ENCODE results near the gene TOMM5.

Gene TOMM5

DNA sequence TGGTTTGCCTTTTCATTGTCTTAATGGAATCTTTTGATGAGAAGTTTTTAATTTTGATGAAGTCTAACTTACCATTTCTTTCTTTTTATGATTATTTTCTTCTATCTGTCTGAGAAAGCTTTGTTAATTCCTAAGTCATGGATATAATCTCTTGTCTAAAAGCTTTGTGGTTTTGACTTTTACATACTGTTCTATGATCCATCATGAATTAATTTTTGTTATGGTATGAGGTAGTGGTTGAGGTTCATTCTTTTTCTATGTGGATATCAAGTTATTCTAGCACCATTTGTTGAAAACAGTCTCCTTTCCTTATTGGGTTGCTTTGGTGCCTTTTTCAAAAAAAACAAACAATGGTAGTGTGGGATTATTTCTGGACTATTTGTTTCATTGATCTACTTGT is 36.6 kb downstream of the TOMM5 start:
- TF ChIP-seq, protein P1, sequence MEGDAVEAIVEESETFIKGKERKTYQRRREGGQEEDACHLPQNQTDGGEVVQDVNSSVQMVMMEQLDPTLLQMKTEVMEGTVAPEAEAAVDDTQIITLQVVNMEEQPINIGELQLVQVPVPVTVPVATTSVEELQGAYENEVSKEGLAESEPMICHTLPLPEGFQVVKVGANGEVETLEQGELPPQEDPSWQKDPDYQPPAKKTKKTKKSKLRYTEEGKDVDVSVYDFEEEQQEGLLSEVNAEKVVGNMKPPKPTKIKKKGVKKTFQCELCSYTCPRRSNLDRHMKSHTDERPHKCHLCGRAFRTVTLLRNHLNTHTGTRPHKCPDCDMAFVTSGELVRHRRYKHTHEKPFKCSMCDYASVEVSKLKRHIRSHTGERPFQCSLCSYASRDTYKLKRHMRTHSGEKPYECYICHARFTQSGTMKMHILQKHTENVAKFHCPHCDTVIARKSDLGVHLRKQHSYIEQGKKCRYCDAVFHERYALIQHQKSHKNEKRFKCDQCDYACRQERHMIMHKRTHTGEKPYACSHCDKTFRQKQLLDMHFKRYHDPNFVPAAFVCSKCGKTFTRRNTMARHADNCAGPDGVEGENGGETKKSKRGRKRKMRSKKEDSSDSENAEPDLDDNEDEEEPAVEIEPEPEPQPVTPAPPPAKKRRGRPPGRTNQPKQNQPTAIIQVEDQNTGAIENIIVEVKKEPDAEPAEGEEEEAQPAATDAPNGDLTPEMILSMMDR (conservative IDR thresholded peaks at IDR 0.05; ENCODE audit: low read depth, low read length), result no peak
- DNase-seq (ENCODE audit: low read depth), result peak; percentile 53
- no peak overlapping the region for H3K4me3 ChIP-seq (ENCODE audit: low read depth, low read length)

DNA sequence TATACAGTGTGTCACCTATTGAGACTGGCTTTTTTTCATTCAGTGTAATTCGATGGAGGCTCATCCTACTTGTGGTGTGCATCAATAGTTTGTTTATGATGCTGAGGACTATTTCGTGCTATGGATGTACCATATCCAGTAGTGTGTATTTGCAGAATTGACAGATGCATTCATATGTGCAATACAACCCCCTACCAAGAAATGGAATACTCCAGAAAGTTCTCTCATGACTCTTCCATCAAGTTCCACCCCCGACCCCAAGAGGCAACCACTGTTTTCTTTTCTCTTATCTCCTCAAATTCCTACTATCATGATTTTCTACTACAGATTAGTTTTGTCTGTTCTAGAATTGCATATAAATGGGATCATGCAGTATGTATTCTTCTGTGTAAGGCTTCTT is 38.1 kb downstream of the TOMM5 start:
- no peak overlapping the region for H3K4me3 ChIP-seq (ENCODE audit: low read depth, low read length)
- TF ChIP-seq, protein P1 (conservative IDR thresholded peaks at IDR 0.05; ENCODE audit: low read depth, low read length), result no peak
- no peak for DNase-seq (ENCODE audit: low read depth)

DNA sequence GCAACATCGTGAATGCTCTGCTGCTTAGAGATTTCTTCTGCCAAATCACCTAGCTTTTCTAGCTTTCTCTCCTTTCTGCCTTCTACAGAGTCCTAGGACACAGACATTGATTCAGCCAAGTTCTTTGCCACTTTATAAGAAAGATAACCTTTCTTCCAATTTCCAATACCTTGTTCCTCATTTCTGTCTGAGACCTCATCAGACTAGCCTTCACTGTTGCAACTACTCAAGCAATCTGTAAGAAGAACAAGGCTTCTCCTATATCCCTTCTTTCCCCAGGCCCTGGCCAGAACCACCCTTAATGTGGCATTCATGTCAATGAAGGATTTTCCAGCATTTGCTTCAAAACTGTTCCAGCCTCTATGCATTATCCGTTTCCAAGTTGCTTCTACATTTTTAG is 40.5 kb downstream of the TOMM5 start:
- TF ChIP-seq, protein P1 (conservative IDR thresholded peaks at IDR 0.05; ENCODE audit: low read depth, low read length), result no peak
- H3K4me3 ChIP-seq (ENCODE audit: low read depth, low read length), result no peak overlapping the region
- DNase-seq (ENCODE audit: low read depth), result no peak

DNA sequence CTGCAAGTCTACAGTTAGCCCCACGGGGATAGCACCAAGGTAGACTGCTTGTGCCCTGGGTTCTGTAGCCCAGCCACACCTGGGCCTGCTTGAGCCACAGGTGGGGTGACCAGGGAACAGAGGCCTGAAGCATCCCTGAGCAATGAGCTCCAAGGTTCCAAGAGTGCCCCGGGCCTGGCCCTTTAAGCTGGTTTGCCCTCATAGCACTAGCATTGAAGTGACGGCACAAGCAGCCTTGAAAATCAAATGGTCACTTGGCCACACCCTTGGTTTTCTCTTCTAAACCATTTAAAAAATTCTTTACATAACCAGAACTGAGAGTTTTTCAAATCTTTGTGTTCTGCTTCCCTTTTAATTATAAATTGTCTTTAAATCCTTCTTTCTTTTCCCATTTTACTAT is 40.9 kb downstream of the TOMM5 start:
- H3K4me3 ChIP-seq (ENCODE audit: low read depth, low read length), result no peak overlapping the region
- DNase-seq (ENCODE audit: low read depth), result no peak
- TF ChIP-seq, protein P1 (conservative IDR thresholded peaks at IDR 0.05; ENCODE audit: low read depth, low read length), result no peak

DNA sequence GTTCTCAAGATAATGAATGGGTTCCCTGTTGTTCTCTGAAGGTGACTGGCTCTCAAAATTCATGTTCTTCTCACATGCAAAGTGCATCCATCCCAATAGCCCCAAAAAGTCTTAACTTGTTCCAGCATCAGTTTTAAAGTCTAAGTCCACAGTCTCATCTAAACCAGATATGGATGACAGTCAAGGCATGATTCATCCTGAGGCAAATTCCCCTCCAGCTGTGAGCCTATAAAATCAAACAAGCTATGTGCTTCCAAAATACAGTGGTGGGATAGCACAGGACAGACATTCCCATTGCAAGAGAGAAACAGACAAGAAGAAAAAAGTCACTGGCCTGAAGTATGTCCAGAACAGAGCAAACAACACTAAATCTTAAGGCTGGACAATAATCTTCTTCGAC is 41.6 kb downstream of the TOMM5 start:
- DNase-seq (ENCODE audit: low read depth), result peak; percentile 49
- no peak overlapping the region for H3K4me3 ChIP-seq (ENCODE audit: low read depth, low read length)
- TF ChIP-seq, protein P1 (conservative IDR thresholded peaks at IDR 0.05; ENCODE audit: low read depth, low read length), result no peak

DNA sequence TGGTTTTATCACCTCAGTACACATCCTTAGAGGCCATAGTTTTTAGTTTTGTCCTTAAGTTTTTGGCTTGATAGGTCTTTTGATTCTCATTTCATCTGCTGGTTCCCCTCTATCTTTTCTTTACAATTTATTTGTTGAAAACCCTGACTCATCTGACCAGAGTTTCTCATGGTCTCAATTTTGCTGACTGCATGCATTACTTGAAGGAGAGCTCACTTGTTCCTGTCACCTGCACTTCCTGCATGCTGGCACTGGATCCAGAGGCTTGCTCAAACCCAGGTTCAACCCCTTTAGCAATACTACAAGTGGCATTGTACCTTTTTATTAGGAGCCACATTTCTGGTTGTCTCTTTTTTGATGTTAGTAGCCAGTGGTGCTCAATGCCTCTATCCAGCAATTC is 42.9 kb downstream of the TOMM5 start:
- H3K4me3 ChIP-seq (ENCODE audit: low read depth, low read length), result no peak overlapping the region
- TF ChIP-seq, protein P1 (conservative IDR thresholded peaks at IDR 0.05; ENCODE audit: low read depth, low read length), result no peak
- peak; percentile 38 for DNase-seq (ENCODE audit: low read depth)

DNA sequence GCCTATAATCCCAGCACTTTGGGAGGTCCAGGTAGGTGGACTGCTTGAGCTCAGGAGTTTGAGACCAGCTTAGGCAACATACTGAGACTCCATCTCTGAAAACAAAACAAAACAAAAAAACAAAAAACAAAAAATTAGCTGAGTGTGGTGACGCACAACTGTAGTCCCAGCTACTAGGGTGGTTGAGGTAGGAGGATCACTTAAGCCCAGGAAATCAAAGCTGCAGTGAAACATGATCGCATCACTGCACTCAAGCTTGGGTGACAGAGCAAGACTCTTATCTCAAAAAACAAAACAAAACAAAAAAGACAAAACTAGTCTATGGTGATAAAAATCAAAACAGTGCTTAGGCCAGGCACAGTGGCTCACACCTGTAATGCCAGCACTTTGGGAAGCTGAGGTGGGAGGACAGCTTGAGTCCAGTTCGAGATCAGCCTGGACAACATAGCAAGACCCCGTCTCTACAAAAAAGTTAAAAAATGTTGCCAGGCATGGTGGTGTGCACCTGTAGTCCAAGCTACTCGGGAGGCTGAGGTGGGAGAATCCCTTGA is 45.0 kb downstream of the TOMM5 start:
- no peak overlapping the region for H3K4me3 ChIP-seq (ENCODE audit: low read depth, low read length)
- no peak for DNase-seq (ENCODE audit: low read depth)
- TF ChIP-seq, protein P1 (conservative IDR thresholded peaks at IDR 0.05; ENCODE audit: low read depth, low read length), result no peak

All from choroid plexus epithelial cell (primary cell).